ENCODE measurements around the gene ASTL. TPM values are rescaled to one million over a fixed set of nuclear protein-coding genes. Genes with fewer than 3 reads are reported as not detected.

The ASTL gene
- total RNA-seq, 1 donor from 2014 or later, result not detected

DNA sequence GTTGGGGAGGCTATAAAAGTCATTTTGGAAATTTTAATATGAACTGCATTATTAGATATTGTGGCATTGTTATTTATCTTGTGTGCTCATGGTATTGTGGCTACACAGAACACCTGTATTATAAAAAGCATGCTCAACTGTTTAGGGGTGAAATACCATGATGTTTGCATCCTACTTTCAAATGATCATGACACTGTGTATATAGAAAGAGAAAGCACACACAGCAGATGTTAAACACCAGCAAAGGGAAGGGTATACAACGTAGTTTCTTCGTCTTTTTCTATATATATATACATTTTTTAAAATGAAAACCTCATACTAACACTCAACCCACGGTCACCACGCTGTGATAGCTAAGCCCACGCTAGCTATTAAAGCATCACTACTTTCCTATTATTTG is 43.2 kb upstream of the ASTL start:
- no peak for FAIRE-seq
- H3K36me3 ChIP-seq (ENCODE audit: control insufficient read depth, insufficient read depth, low read length), result peaks cover 2% of the 10 kb centered on the region
- H3K27me3 ChIP-seq (ENCODE audit: control insufficient read depth, insufficient read depth, low read length), result no peaks in the 10 kb centered on the region
- TF ChIP-seq, protein P1, sequence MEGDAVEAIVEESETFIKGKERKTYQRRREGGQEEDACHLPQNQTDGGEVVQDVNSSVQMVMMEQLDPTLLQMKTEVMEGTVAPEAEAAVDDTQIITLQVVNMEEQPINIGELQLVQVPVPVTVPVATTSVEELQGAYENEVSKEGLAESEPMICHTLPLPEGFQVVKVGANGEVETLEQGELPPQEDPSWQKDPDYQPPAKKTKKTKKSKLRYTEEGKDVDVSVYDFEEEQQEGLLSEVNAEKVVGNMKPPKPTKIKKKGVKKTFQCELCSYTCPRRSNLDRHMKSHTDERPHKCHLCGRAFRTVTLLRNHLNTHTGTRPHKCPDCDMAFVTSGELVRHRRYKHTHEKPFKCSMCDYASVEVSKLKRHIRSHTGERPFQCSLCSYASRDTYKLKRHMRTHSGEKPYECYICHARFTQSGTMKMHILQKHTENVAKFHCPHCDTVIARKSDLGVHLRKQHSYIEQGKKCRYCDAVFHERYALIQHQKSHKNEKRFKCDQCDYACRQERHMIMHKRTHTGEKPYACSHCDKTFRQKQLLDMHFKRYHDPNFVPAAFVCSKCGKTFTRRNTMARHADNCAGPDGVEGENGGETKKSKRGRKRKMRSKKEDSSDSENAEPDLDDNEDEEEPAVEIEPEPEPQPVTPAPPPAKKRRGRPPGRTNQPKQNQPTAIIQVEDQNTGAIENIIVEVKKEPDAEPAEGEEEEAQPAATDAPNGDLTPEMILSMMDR (IDR thresholded peaks at IDR 0.05; ENCODE audit: insufficient read depth, low read length, severe bottlenecking), result no peak
- no peak for DNase-seq (ENCODE audit: low read depth)
- H3K4me3 ChIP-seq (ENCODE audit: low read depth, low read length), result no peak overlapping the region

DNA sequence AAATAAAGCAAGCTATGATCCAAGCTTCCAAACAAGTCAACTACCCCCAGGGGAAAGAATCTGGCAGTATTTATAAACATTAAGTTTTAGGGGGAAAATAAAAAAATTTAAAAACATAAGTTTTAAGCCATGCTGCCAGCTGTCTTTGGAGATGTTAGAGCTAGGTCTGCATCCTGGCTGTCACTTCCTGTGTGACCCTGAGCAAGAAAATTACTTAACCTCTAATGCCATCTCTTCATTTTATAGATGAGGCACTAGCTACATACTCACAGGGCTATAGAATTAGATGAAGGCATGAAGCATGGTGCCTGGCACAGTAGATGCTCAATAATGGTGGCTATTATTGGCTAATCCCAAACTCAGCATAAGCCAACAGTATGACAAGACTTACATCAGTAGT is 42.2 kb upstream of the ASTL start:
- DNase-seq (ENCODE audit: low read depth) (no peak), FAIRE-seq (no peak)
- no peak overlapping the region for H3K4me3 ChIP-seq (ENCODE audit: low read depth, low read length)
- no peaks in the 10 kb centered on the region for H3K36me3 ChIP-seq (ENCODE audit: control insufficient read depth, insufficient read depth, low read length)
- TF ChIP-seq, protein P1 (IDR thresholded peaks at IDR 0.05; ENCODE audit: insufficient read depth, low read length, severe bottlenecking), result no peak
- no peaks in the 10 kb centered on the region for H3K27me3 ChIP-seq (ENCODE audit: control insufficient read depth, insufficient read depth, low read length)

DNA sequence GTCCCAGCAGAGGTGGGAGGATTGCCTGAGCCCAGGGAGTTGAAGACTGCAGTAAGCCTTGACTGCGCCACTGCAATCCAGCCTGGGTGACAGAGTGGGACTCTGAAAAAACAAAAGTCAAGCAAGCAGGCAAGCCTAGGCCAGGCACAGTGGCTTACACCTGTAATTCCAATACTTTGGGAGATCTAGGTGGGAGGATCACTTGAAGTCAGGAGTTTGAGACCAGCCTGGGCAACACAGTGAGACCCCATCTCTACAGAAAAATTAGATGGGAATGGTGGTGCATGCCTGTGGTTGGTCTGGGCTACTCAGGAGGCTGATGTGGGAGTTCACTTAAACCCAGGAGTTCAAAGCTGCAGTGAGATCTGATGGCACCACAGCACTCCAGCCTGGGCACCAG is 41.7 kb upstream of the ASTL start:
- no peaks in the 10 kb centered on the region for H3K27me3 ChIP-seq (ENCODE audit: control insufficient read depth, insufficient read depth, low read length)
- FAIRE-seq (no peak), DNase-seq (ENCODE audit: low read depth) (no peak)
- H3K36me3 ChIP-seq (ENCODE audit: control insufficient read depth, insufficient read depth, low read length), result no peaks in the 10 kb centered on the region
- H3K4me3 ChIP-seq (ENCODE audit: low read depth, low read length), result no peak overlapping the region
- TF ChIP-seq, protein P1 (IDR thresholded peaks at IDR 0.05; ENCODE audit: insufficient read depth, low read length, severe bottlenecking), result no peak

DNA sequence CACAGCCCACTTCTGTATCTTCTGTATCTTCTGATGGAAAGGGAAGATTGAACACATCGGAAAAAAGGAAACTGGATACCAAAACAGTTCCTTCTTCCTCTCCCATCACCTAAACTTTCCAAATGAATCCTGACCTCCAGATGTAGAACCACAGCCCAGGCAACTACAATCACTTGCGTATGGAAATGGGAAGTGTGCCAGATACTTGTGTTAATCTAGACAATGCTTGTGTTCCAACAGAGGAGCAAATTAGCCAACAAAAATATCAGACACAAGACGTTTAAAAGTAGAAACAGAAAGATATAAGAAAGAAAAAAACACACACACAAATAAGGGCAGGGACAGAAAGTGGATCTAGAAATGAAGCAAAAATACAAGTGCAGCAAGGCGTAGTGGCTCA is 38.4 kb upstream of the ASTL start:
- TF ChIP-seq, protein P1 (IDR thresholded peaks at IDR 0.05; ENCODE audit: insufficient read depth, low read length, severe bottlenecking), result no peak
- Histone ChIP-seq H3K27me3 (ENCODE audit: control insufficient read depth, insufficient read depth, low read length) (no peaks in the 10 kb centered on the region), H3K36me3 (ENCODE audit: control insufficient read depth, insufficient read depth, low read length) (no peaks in the 10 kb centered on the region), H3K4me3 (ENCODE audit: low read depth, low read length) (no peak overlapping the region)
- DNase-seq (ENCODE audit: low read depth) (no peak), FAIRE-seq (no peak)

DNA sequence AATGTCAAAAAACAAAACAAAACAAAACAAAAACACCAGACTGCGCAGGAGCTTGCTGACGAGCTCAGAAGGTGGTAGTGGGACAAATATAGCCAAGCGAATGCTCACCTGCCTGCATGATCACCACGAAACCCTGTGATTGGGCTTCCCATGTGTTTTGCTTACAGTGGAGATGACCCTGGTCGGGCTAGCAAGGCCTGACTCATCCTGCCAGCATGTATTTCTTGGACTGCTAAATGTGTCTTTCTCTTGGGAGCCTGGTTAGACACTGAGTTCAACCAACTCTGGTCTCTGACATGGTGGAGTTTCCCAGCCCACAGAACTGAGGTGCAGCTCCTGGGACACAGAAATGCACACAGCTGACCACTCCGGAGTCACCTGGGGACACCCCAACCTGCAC is 37.6 kb upstream of the ASTL start:
- FAIRE-seq, result no peak
- H3K4me3 ChIP-seq (ENCODE audit: low read depth, low read length), result no peak overlapping the region
- TF ChIP-seq, protein P1 (IDR thresholded peaks at IDR 0.05; ENCODE audit: insufficient read depth, low read length, severe bottlenecking), result no peak
- H3K27me3 ChIP-seq (ENCODE audit: control insufficient read depth, insufficient read depth, low read length), result no peaks in the 10 kb centered on the region
- DNase-seq (ENCODE audit: low read depth), result no peak
- no peaks in the 10 kb centered on the region for H3K36me3 ChIP-seq (ENCODE audit: control insufficient read depth, insufficient read depth, low read length)

Data from bronchial epithelial cell (primary cell).